IPS DF 6.9 (cell line): ENCODE measurements around the gene GRIP1.
"Not testable (repeated sequence)": the region's sequence is repeated elsewhere in the genome, so short reads cannot be mapped to it uniquely, and the experiment has no call there.

Experiments used
- DNase-seq: peaks from one replicate; pipeline ENCODE4 v3.0.0-alpha.2; 2013; ENCODE audit warnings: low read depth, low spot score
- H3K27ac ChIP-seq: one replicate; pipeline ENCODE4 v1.5.1; 2013; ENCODE audit warnings: low read length, control low read depth
- H3K27me3 ChIP-seq: 2 replicates; pipeline ENCODE4 v1.6.1; 2013; ENCODE audit warnings: mild to moderate bottlenecking, low read length; ENCODE audit not compliant: control insufficient read depth, insufficient read depth
- H3K36me3 ChIP-seq: 2 replicates; pipeline ENCODE4 v1.6.1; 2013; ENCODE audit warnings: low read length; ENCODE audit not compliant: control insufficient read depth, insufficient read depth
- H3K4me1 ChIP-seq: 2 replicates; pipeline ENCODE4 v1.6.1; 2013; ENCODE audit warnings: low read length; ENCODE audit not compliant: control insufficient read depth, insufficient read depth
- H3K4me3 ChIP-seq: 2 replicates; pipeline ENCODE4 v1.5.1; 2013; ENCODE audit warnings: mild to moderate bottlenecking, low read length
- H3K9me3 ChIP-seq: 2 replicates; pipeline ENCODE4 v1.6.1; 2013; ENCODE audit warnings: low read length, inconsistent platforms; ENCODE audit not compliant: control insufficient read depth, insufficient read depth
- WGBS: extraction: QIAGEN DNeasy Blood & Tissue Kit; methylation state at CpG from one replicate; pipeline ENCODE4 v1.1.7; 2013; ENCODE audit warnings: mixed read lengths, missing lambda C conversion rate; ENCODE audit not compliant: insufficient read length, insufficient coverage; 5-methylcytosine and 5-hydroxymethylcytosine counted together

GRIP1 gene

GRCh38 chr12:66320996-66321395 lies 357.9 kb downstream of the GRIP1 start:
- Histone ChIP-seq H3K27me3 (no peaks in the 10 kb centered on the region), H3K36me3 (no peaks in the 10 kb centered on the region), H3K4me3 (no peak overlapping the region), H3K4me1 (no peaks in the 10 kb centered on the region), H3K27ac (no peak overlapping the region), H3K9me3 (no peaks in the 10 kb centered on the region)
- no CpG with 5 or more reads among the region's 3 CpGs for WGBS
- no peak for DNase-seq

GRCh38 chr12:66319266-66319954 lies 359.5 kb downstream of the GRIP1 start:
- Histone ChIP-seq H3K27ac (no peak overlapping the region), H3K36me3 (no peaks in the 10 kb centered on the region), H3K27me3 (no peaks in the 10 kb centered on the region), H3K4me3 (no peak overlapping the region), H3K4me1 (no peaks in the 10 kb centered on the region), H3K9me3 (no peaks in the 10 kb centered on the region)
- DNase-seq, result no peak
- WGBS, result no CpG with 5 or more reads among the region's 4 CpGs

GRCh38 chr12:66314278-66314677 lies 364.6 kb downstream of the GRIP1 start:
- DNase-seq, result no peak
- Histone ChIP-seq H3K9me3 (no peaks in the 10 kb centered on the region), H3K27ac (no peak overlapping the region), H3K4me3 (no peak overlapping the region), H3K4me1 (no peaks in the 10 kb centered on the region), H3K27me3 (no peaks in the 10 kb centered on the region), H3K36me3 (peaks cover 3% of the 10 kb centered on the region; the same call in 1 of the 2 replicates)

- no peaks in the 10 kb centered on the region for H3K27me3 ChIP-seq
- H3K27ac ChIP-seq, result no peak overlapping the region
- no peaks in the 10 kb centered on the region for H3K9me3 ChIP-seq
- no peak for DNase-seq
- no CpG with 5 or more reads among the region's 1 CpG for whole genome bisulfite sequencing
- H3K4me3 ChIP-seq, result no peak overlapping the region
- H3K36me3 ChIP-seq, result peaks cover 3% of the 10 kb centered on the region; the same call in 1 of the 2 replicates
- H3K4me1 ChIP-seq, result no peaks in the 10 kb centered on the region
Measured at GRCh38 chr12:66312189-66312588, 366.7 kb downstream of the GRIP1 start.

- H3K36me3 ChIP-seq, result peaks cover 3% of the 10 kb centered on the region; the same call in 1 of the 2 replicates
- no peaks in the 10 kb centered on the region for H3K4me1 ChIP-seq
- DNase-seq, result no peak
- no peak overlapping the region for H3K27ac ChIP-seq
- WGBS, result no CpG with 5 or more reads among the region's 1 CpG
- H3K27me3 ChIP-seq, result no peaks in the 10 kb centered on the region
- H3K4me3 ChIP-seq, result no peak overlapping the region
- H3K9me3 ChIP-seq, result no peaks in the 10 kb centered on the region
Measured at GRCh38 chr12:66309606-66310005, 369.3 kb downstream of the GRIP1 start.

GRCh38 chr12:66304296-66304900 lies 374.5 kb downstream of the GRIP1 start:
- no peak for DNase-seq
- Histone ChIP-seq H3K4me3 (no peak overlapping the region), H3K36me3 (no peaks in the 10 kb centered on the region; the same call in 1 of the 2 replicates), H3K27ac (no peak overlapping the region), H3K4me1 (no peaks in the 10 kb centered on the region), H3K9me3 (no peaks in the 10 kb centered on the region), H3K27me3 (no peaks in the 10 kb centered on the region)
- no CpG with 5 or more reads among the region's 6 CpGs for WGBS

GRCh38 chr12:66303316-66303804 lies 375.5 kb downstream of the GRIP1 start:
- H3K27ac ChIP-seq, H3K4me1 ChIP-seq, H3K36me3 ChIP-seq, H3K27me3 ChIP-seq, DNase-seq, H3K9me3 ChIP-seq, H3K4me3 ChIP-seq: not testable (repeated sequence)
- WGBS, result no CpG with 5 or more reads among the region's 14 CpGs

- Histone ChIP-seq H3K9me3 (no peaks in the 10 kb centered on the region), H3K27ac (no peak overlapping the region), H3K4me1 (no peaks in the 10 kb centered on the region), H3K36me3 (no peaks in the 10 kb centered on the region; the same call in 1 of the 2 replicates), H3K27me3 (no peaks in the 10 kb centered on the region), H3K4me3 (peak overlapping the region; percentile 89)
- no peak for DNase-seq
- no CpG with 5 or more reads among the region's 6 CpGs for WGBS
Measured at GRCh38 chr12:66302827-66303169, 376.1 kb downstream of the GRIP1 start.

GRCh38 chr12:66301944-66302826 lies 376.7 kb downstream of the GRIP1 start, which contains the start of gene HELB:
TSS of gene HELB (plus strand) at chr12:66302493. CDS start at chr12:66302604, 111 bp downstream.
- Histone ChIP-seq H3K27me3 (no peaks in the 10 kb centered on the region), H3K27ac (no peak within 1 kb of the TSS), H3K9me3 (no peaks in the 10 kb centered on the region), H3K4me3 (peak within 1 kb of the TSS; percentile 89), H3K4me1 (no peaks in the 10 kb centered on the region), H3K36me3 (no peaks in the 10 kb centered on the region; the same call in 1 of the 2 replicates)
- peak; percentile 96 for DNase-seq
- no CpG with 5 or more reads among the region's 45 CpGs for WGBS

GRCh38 chr12:66297923-66298322 lies 381.0 kb downstream of the GRIP1 start:
- Histone ChIP-seq H3K4me1 (no peaks in the 10 kb centered on the region), H3K9me3 (no peaks in the 10 kb centered on the region), H3K27me3 (no peaks in the 10 kb centered on the region), H3K4me3 (no peak overlapping the region), H3K36me3 (no peaks in the 10 kb centered on the region), H3K27ac (no peak overlapping the region)
- no CpG with 5 or more reads among the region's 3 CpGs for WGBS
- DNase-seq, result no peak
